MV-4-11 (cell line): ENCODE measurements around the gene PTPN9.
A peak's percentile ranks its signal among the peaks of the same experiment; 100 is the strongest.
"Not testable (repeated sequence)": the region's sequence is repeated elsewhere in the genome, so short reads cannot be mapped to it uniquely, and the experiment has no call there.

Experiments used
- DNase-seq: peaks from one replicate; lab custom pipeline; 2025; lab: John Stamatoyannopoulos, UW

PTPN9 gene

DNA sequence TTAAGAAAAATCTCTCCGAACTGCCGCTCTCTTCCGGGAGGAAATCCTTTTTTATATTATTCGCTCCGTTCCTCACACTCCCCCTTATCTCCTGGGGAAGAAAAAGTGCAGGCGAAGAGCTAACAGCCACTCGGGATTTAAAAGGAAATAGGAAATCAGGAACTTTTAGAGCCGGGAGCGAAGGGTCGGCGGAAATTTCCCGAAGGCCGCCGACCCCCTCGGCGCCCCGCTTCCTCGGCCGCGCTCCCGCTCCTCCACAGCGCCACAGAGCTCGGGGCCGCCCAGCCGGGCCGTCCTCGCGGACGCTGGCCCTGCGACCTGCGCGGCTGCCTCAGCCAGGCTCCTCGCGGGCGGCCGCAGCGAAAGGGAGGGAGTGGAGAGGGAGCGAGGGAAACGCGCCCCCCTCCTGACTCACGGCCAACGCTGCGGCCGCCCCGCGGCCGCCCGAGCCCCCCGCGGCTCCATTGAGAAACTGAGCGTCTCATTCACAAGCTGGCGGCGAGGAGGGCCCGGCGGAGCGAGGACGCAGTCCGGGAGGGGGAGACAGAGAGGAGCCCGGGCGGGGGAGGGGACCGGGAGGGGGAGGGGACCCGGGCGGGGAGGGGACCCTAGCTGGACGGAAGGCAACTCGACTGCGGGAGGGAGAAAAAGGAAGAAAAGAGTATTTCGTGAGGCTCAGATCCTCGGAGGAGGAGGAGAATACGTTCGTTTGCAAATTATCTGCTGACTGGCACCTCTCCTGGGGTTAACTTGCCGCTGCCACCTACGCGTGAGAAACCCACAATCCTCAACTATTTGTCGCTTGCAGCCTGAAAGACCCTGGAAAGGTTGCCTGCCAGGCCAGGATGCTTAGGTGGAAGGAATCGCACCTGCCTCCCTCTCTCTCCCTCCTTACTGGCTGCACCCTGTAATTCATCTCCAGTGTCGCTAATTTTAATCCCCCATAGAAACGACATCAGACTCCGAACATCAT is at the start of gene PTPN9:
Gene PTPN9 (minus strand): TSS at position 368 of the 973 bp plus-strand sequence. CDS start 539 bp downstream, outside the sequence.
- DNase-seq, result peak; percentile 63

DNA sequence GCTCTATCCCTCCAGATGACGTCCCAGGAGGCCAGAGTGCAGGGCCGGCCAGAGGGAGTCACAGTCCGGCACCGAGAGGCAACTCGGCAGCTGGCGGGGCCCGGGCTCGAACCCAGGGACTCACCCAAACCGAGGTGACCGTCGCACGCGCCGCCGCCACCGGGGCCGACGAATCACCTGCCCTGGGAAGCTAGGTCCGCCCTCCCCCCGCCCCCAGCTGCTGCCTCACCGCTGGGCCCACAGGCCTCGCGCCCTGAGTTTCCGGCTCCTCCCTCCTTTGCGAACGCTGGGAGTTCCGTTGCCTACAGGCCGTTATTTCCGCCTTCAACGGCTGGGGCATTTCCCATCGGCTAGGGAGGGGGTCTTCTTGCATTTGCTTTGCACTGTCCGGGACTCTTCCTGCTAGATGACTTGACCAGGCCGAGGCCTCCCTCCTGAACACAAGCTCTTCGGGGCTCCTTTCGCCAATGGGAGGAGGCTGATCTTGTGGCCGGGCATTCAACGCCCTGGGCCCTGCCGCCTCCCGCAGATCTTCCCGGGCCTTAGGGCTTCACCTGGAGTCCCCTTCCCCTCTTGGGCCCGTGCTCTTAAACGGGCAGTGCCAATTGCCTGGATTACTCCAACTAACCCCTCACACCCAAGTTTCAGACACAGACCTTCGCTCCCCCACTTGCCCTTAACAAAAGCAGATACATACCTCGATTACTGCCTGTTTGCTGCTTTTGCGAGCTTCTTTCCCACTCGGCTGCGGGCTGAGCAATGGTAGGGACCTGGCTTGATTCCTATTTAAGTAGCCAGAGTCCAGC is 46.6 kb upstream of the PTPN9 start, which contains the start of gene SNUPN:
Gene SNUPN (minus strand): TSS at position 184 of the 806 bp plus-strand sequence. CDS start 4,674 bp downstream, outside the sequence.
- peak; percentile 92 for DNase-seq

DNA sequence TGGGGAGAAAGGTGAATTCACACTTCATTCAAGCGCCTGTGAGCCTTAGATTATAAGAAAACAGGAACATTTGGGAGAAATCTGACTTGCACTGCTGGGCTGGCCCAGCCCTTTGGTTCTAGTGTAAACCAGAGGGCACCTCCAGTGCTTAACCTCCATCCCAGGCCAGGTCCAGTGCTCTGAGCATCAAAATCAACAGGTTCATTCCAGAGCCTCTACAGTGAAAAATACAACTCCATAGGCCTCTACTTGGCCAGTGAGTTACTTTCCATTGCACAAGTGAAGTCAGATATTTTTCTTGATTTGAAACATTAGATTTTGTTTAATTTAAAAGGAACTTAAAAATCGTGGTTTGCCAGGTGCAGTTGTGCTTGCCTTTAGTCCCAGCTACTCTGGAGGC is 43.4 kb upstream of the PTPN9 start:
- DNase-seq, result no peak

DNA sequence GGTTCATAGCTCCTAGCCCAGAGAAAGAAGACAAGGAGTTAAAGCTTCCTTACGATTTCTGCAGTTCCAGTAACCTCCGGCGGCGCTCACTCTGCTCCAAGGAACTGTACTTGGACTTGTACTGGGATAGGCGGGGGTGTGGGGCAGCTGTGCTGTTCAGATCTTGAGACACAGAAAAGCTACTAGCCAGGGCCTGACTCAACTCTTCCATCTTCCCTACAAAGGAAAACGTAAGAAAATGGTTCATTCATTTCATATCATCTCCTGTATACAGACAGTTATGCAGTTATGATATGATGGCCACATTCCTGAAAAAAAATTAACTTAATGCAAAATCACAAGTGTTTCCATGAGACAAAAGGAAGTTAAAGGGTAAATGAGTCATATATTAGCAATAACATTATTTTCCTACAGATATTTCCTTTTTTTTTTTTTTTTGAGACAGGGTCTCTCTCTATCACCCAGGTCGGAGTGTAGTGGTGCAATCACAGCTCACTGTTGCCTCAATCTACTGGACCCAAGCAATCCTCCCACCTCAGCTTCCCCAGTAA is 41.8 kb upstream of the PTPN9 start:
- DNase-seq, result no peak

DNA sequence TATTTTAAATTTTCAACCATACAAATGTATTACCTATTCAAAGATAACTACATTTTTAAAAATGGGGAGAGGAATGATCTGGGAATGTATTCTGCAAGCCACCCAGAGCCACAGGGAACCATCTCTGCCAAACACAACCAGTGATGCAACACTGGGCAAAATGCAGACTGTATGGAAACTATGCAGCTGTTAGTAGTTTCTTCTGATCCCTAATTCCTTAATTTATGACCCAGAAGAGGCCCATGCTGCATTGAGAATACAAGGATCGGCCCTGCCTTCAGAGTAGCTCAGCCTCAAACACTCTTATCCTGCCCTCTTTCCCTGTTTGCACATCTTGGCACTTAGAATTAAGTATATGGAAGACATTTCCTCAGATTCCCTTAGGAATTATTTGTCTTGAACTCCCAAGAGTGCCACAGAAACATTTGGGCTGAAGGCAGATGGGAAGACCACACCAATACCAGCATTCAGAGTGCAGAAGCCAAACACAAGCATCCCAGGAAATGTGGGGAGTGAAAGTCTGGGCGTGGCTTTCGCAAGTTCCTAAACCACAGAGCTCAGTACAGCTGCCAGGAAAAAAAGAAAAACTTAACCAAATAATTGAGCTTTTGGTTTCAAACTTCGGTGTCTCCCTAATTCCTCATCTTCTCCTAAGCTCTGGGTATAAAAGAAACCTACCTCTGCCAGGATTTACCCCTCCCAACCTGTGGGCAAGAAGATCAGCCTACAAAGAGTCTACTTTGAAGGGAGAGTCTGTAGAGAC is 41.1 kb upstream of the PTPN9 start:
- peak; percentile 18 for DNase-seq

DNA sequence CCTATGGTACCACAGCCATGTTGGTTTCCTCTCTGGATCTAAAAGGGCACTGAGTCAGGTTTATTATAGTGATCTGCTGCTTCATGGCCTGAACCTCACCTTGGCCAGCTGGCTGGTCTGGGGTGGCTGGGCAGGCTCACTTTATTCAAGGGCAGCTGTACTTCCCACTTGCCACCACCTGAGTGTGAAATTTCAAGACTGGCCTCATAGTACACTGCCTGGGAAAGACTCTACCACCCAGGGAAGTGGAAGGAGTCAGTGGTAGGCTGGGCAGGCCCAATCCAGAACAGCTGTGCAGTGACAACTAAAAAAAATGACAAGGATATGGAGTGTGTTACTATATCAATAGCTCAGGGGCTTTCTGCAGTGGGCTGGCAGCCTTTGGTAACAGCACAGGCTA is 37.7 kb upstream of the PTPN9 start:
- DNase-seq, result no peak

DNA sequence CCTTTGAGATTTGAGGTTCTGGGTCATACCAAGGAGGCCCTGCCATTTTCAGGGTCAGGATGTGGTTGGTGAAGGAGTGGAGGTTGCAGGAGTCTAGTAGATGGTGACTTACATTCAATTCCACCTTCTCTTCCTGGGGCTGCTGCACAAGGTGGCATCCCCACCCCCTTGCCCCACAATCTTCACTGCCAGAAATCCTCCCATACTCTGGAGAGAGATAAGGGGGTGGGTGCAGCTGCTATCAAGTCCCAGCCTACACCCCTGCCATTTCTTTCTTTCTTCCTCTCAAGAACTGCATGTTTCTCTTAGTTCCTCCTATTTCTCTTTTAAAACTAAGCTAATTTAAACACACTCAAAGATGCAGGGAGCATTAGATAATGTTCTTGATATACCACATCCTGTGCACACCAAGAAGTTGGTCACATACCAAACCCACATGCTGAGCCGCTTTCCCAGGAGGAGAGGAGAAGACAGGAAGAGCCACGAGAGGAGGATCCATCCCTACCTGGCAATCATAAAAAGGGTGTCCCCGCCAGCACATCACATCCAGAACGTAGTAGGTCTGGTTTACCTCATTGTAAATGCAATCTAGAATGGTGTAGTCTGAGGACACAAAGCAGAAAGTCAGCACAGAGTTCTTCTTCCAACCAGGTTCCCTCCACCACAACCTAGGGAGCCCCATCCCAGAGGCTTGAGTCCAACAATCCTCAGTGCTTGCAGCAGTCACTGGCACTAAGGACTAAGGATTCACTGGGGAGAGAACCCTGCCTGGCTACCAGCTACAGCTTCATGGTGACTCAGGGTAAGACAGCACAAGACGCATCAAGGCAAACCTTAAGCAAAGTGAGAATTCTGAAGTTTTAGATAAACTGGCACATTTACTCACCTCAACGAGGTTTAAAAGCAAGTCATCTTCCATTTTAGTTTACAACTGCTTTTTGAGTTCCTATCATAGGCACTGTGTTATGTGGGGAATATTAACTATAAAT is 27.9 kb upstream of the PTPN9 start:
- peak; percentile 68 for DNase-seq

DNA sequence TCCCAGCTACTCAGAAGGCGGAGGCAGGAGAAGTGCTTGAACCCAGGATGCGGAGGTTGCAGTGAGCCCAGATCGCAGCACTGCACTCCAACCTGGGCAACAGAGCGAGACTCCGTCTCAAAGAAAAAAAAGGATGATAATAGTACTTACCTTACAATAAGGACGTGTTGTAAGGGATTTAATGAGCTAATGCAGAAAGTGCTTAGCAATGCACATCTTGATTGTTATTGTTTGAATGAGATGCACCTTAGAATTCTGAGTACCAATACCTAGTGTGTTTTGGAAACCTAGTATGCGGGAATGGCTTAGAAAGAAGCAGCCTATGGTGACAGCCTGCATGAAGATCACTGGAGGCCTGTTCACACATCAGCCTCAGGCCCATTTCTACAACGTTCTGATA is 26.9 kb upstream of the PTPN9 start:
- DNase-seq, result no peak

DNA sequence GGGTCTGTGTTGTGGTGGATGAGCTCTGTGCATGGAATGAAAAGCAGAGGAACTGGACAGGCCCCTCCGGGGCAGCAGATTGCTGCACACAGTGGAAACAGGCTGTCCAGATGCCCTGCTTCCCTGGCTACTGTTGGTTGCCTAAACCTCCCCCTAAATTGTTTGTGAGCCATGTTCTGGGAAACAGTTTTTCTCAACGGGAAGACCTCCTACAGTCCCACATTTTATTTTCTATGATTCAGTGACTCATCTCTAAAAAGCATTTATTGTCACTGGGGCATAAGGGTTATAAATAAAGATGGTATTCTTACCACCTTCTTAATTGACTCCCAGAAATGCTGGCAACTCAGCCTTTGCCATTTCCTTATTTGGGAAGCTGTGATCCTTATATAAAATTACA is 20.3 kb upstream of the PTPN9 start:
- no peak for DNase-seq

DNA sequence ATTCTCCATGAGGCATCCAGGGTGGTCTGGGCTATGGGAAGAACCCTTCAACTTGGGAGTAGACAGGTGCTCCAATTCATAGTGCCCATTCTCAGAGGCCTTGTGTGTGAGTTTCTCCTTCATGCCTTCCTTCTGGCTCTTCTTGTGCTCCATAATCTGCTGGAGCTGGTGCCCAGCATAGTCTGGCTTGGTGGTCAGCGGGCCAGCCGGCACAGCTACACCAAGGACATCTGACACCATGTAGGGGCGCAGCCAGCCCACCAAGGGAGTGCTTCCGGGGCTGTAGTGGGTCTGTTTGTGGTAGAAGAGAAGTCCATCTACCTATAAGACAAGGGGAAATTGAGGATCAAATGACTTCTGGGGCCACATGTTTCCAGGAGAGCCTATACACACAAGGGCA is 19.2 kb upstream of the PTPN9 start:
- DNase-seq, result no peak

DNA sequence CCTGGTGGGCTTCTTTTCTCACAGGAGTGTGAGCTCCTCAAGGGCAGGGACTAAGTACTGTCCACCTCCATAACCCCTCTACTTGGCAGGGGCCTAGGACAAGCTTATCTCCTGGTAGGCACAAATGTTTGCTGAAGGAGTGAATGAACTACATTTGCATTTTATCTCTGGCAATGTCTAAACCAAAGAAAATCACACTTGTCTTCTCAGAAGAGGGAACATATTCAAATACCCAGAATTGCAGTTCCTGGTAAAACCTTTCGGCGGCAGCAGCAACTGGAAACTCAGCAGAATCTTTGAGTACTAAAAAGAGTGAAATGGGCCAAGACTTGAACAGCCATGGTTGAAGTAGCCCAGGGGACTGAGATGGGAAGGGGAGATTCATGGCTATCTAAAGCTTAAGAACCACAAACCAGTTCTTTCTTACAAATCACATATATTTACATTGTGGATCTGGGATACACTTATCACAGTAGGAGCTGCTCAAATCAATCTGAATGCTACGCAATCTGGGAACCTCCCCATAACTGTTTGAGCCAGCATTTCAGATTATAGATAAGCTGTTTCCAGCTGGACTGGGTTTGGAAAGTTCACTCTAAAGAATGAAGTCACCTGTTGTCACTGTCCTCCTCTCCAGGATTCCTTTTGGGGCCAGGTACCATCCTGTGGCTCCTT is 18.7 kb upstream of the PTPN9 start:
- peak; percentile 12 for DNase-seq

DNA sequence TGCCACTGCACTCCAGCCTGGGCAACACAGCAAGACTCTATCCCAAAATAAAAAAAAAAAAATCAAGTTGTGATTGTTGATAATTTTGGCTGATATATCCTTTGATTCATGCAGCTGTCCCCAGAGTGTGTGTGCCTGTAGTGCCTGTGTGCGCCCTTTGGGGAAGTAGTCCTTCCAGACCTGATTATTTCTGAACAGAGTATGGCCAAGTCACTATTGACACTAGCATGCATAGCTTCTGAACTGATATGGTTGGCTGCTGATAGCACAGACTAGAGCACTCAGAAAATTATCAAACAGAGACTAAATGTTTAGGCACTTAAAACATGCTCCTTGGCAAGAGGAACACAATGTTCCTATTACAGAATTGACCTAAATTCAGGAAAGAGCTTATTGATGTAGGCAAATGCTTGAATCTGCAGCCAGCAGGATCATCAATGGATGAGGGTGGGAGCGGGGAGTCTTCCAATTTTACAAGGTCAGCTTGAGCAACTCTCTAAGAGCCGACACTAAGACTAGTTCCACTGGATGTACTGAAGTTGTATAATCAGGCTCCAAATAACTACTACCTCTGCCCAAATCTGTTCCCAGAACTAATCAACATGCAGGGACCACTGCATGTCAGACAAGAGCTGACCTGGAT is 17.7 kb upstream of the PTPN9 start:
- no peak for DNase-seq

DNA sequence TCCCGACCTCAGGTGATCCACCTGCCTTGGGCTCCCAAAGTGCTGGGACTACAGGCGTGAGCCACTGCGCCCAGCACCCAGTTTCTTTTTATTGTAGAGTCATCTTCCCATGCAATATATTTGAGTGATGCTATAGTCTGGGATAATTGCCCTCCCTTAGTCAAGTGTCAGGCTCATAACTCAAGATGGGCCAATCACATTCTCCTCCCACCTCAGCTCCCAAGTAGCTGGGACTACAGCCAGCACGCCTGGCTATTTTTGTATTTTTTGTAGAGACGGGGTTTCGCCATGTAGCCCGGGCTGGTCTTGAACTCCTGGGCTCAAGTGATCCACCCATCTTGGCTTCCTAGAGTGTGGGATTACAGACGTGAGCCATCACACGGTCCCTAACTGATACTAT is 15.2 kb upstream of the PTPN9 start:
- no peak for DNase-seq

DNA sequence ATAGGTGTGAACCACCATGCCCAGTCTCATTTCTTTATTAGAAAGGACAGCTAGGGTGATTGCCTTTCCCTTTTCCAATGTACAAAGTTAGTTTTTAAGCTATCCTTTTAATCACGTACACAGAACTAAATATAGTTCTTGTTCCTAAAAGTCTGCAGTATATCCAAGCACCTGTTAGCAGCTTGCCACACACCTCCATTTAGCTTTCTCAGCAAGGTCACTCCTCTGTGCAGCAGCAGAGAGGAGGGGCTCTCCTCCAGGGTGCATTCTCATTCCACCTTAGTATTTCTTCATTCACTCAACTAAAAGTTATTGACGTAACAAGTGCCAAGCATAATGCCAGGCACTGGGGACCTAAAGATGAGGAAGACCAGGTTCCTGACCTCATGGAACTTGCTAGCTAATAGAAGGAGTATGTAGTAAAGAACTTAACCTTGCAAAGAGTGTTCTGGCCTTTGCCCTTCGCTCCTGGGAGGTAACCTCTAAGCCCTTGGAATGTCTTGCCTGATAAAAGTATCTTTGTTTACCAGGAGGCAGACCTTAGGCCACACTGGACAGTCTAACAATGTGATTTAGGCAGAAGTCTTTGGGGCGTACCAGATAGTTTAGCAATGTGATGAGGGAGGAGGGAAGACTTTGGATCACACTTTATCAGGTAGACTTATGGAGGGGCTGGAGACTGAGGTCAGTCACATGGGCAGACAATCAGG is 12.7 kb upstream of the PTPN9 start:
- no peak for DNase-seq

DNA sequence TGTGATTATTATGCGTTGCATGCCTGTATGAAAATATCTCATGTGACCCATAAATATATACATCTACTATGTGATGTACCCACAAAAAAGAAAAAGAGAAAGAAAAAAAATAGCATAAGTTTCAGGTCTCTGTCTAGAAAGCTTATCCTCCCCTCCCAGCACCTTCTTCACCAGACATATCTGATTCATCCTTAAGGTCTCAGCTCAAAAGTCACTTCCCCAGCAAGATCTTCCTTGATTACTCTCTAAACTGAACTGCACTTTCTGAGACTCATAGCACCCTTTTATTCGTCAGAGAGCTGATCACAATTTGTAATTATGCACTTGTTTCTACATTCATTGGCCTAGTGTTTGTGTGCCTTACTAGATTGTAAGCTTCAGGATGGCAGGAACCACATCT is 11.1 kb upstream of the PTPN9 start:
- DNase-seq, result no peak

DNA sequence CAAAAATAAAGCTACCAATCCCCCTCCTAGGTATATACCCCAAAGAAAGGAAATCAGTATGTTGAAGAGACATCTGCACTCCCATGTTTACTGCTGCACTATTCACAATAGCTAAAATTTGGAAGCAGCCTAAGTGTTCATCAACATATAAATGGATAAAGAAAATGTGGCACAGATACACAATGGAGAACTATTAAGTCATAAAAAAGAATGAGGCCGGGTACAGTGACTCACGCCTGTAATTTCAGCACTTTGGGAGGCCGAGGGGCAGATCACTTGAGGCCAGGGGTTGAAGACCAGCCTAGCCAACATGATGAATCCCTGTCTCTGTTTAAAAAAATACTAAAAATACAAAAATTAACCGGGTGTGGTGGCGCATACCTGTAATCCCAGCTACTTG is 10.0 kb upstream of the PTPN9 start:
- DNase-seq, result no peak

DNA sequence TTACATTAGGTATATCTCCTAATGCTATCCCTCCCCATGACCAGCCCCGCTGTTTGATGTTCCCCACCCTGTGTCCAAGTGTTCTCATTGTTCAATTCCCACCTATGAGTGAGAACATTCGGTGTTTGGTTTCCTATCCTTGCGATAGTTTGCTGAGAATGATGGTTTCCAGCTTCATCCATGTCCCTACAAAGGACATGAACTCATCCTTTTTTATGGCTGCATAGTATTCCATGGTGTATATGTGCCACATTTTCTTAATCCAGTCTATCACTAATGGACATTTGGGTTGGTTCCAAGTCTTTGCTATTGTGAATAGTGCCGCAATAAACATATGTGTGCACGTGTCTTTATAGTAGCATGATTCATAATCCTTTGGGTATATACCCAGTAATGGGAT is 7.3 kb upstream of the PTPN9 start:
- not testable (repeated sequence) for DNase-seq

DNA sequence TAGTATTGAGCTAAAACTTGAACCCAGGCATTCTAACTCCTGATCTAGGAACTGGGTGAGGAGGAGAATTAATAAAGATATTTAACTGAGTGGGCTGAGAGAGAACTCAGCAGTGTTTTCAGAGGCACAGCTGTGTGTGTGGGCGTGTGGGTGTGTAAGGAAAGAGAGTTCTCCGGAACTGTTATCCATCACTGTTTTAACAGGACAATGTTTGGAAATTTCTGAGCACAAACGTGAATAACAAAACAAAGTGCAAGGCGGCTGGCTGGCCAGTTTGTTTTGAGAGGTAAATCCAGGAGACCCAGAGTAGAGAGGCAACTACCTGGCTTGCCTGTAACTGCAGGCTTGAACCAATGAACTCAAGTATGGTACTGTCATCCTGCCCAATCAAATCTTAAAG is 5.0 kb upstream of the PTPN9 start:
- DNase-seq, result no peak

DNA sequence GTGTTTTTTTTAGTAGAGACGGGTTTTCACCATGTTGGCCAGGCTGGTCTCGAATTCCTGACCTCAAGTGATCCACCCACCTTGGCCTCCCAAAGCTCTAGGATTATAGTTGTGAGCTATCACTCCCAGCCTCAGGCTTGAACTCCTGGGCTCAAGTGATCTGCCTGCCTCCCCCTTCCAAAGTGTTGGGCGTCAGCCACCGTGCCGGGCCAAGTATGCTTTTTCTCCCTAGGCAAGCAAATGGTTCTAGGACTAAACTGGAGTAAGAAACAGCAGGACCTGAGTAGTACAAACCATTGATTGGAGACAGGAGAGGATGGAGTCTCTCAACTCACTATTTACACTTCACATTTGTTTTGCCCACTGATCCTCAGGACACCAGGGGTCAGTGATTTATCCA is 4.6 kb upstream of the PTPN9 start:
- no peak for DNase-seq
